Measurements from ENCODE around the gene CACNA1B. TPM values are rescaled to one million over a fixed set of nuclear protein-coding genes. Genes with fewer than 3 reads are reported as not detected.

CACNA1B gene
- total RNA-seq, 1 donor: under 0.01 TPM

GRCh38 chr9:137988701-137989100, 111.1 kb downstream of the CACNA1B start:
- Histone ChIP-seq H3K4me2 (ENCODE audit: insufficient read depth, low read length) (no peak overlapping the region), H3K79me2 (ENCODE audit: insufficient read depth, low read length) (no peaks in the 10 kb centered on the region), H3K9me3 (ENCODE audit: low read depth, low read length) (no peaks in the 10 kb centered on the region), H3K36me3 (ENCODE audit: insufficient read depth, low read length) (no peaks in the 10 kb centered on the region), H3K27me3 (ENCODE audit: insufficient read depth, low read length) (no peaks in the 10 kb centered on the region), H4K20me1 (ENCODE audit: insufficient read depth, low read length) (no peaks in the 10 kb centered on the region), H3K4me3 (ENCODE audit: insufficient read depth, low read length) (no peak overlapping the region), H2AFZ (ENCODE audit: low read length) (no peak overlapping the region), H3K4me1 (ENCODE audit: insufficient read depth, low read length) (no peaks in the 10 kb centered on the region), H3K27ac (ENCODE audit: low read depth, low read length) (no peak overlapping the region)
- DNase-seq (ENCODE audit: insufficient read length, low spot score, missing footprints): no peak
- no peak for TF ChIP-seq CTCF (IDR thresholded peaks at IDR 0.05; ENCODE audit: extremely low read depth, low read depth, low read length)

- H3K4me1 ChIP-seq (ENCODE audit: insufficient read depth, low read length): no peaks in the 10 kb centered on the region
- no peak for TF ChIP-seq CTCF (IDR thresholded peaks at IDR 0.05; ENCODE audit: extremely low read depth, low read depth, low read length)
- H3K36me3 ChIP-seq (ENCODE audit: insufficient read depth, low read length): no peaks in the 10 kb centered on the region
- H3K79me2 ChIP-seq (ENCODE audit: insufficient read depth, low read length): no peaks in the 10 kb centered on the region
- H3K4me2 ChIP-seq (ENCODE audit: insufficient read depth, low read length): no peak overlapping the region
- H3K27ac ChIP-seq (ENCODE audit: low read depth, low read length): no peak overlapping the region
- no peak for DNase-seq (ENCODE audit: insufficient read length, low spot score, missing footprints)
- no peak overlapping the region for H3K4me3 ChIP-seq (ENCODE audit: insufficient read depth, low read length)
- H3K9me3 ChIP-seq (ENCODE audit: low read depth, low read length): no peaks in the 10 kb centered on the region
- H2AFZ ChIP-seq (ENCODE audit: low read length): no peak overlapping the region
- no peaks in the 10 kb centered on the region for H3K27me3 ChIP-seq (ENCODE audit: insufficient read depth, low read length)
- no peaks in the 10 kb centered on the region for H4K20me1 ChIP-seq (ENCODE audit: insufficient read depth, low read length)
Observed at GRCh38 chr9:137989156-137989555, 111.6 kb downstream of the CACNA1B start.

GRCh38 chr9:137989999-137990715, 112.6 kb downstream of the CACNA1B start:
- Histone ChIP-seq H3K4me3 (ENCODE audit: insufficient read depth, low read length) (no peak overlapping the region), H3K36me3 (ENCODE audit: insufficient read depth, low read length) (no peaks in the 10 kb centered on the region), H3K79me2 (ENCODE audit: insufficient read depth, low read length) (no peaks in the 10 kb centered on the region), H3K4me1 (ENCODE audit: insufficient read depth, low read length) (no peaks in the 10 kb centered on the region), H3K4me2 (ENCODE audit: insufficient read depth, low read length) (no peak overlapping the region), H3K27me3 (ENCODE audit: insufficient read depth, low read length) (no peaks in the 10 kb centered on the region), H3K9me3 (ENCODE audit: low read depth, low read length) (no peaks in the 10 kb centered on the region), H4K20me1 (ENCODE audit: insufficient read depth, low read length) (no peaks in the 10 kb centered on the region), H3K27ac (ENCODE audit: low read depth, low read length) (no peak overlapping the region), H2AFZ (ENCODE audit: low read length) (no peak overlapping the region)
- TF ChIP-seq CTCF (IDR thresholded peaks at IDR 0.05; ENCODE audit: extremely low read depth, low read depth, low read length): no peak
- no peak for DNase-seq (ENCODE audit: insufficient read length, low spot score, missing footprints)

- no peaks in the 10 kb centered on the region for H3K79me2 ChIP-seq (ENCODE audit: insufficient read depth, low read length)
- no peak overlapping the region for H2AFZ ChIP-seq (ENCODE audit: low read length)
- no peaks in the 10 kb centered on the region for H3K4me1 ChIP-seq (ENCODE audit: insufficient read depth, low read length)
- no peak overlapping the region for H3K27ac ChIP-seq (ENCODE audit: low read depth, low read length)
- no peaks in the 10 kb centered on the region for H3K27me3 ChIP-seq (ENCODE audit: insufficient read depth, low read length)
- DNase-seq (ENCODE audit: insufficient read length, low spot score, missing footprints): no peak
- no peak overlapping the region for H3K4me2 ChIP-seq (ENCODE audit: insufficient read depth, low read length)
- TF ChIP-seq CTCF (IDR thresholded peaks at IDR 0.05; ENCODE audit: extremely low read depth, low read depth, low read length): no peak
- no peaks in the 10 kb centered on the region for H3K36me3 ChIP-seq (ENCODE audit: insufficient read depth, low read length)
- H3K4me3 ChIP-seq (ENCODE audit: insufficient read depth, low read length): no peak overlapping the region
- no peaks in the 10 kb centered on the region for H3K9me3 ChIP-seq (ENCODE audit: low read depth, low read length)
- H4K20me1 ChIP-seq (ENCODE audit: insufficient read depth, low read length): no peaks in the 10 kb centered on the region
Observed at GRCh38 chr9:138003485-138004190, 126.1 kb downstream of the CACNA1B start.
